HepG2 (cell line): ENCODE data around the gene ST6GALNAC4. TPM values are rescaled to one million over a fixed set of nuclear protein-coding genes. Genes with fewer than 3 reads are reported as not detected.

Source experiments
- HMGA1 ChIP-seq: sonication (generic); formaldehyde crosslinking; conservative IDR thresholded peaks from 2 replicates; pipeline ENCODE4 v1.4.0; 2020; ENCODE audit warnings: missing genetic modification reagents
- IKZF4 ChIP-seq: sonication (generic); formaldehyde crosslinking; IDR thresholded peaks from 2 replicates; pipeline ENCODE4 v1.5.1; 2020; ENCODE audit warnings: borderline replicate concordance, mild to moderate bottlenecking, low read depth, missing genetic modification reagents; ENCODE audit errors: not compliant biosample characterization
- KDM6A ChIP-seq: IDR thresholded peaks from 2 replicates; pipeline ENCODE4 v1.6.1; 2016; ENCODE audit warnings: low read depth
- KMT2A ChIP-seq: sonication (generic); formaldehyde crosslinking; IDR thresholded peaks from 2 replicates; pipeline ENCODE4 v1.4.0; 2020; ENCODE audit warnings: missing genetic modification reagents
- LCORL ChIP-seq, 2 experiments: fragments of 450-650 bp in 1 of 2; sonication (generic) in 1 of 2; formaldehyde crosslinking in 1 of 2; IDR thresholded peaks; 2 replicates each; pipeline versions ENCODE4 v1.5.0 to v1.6.1; 2017 to 2020; ENCODE audit warnings: antibody characterized with exemption in 1 of 2, missing genetic modification reagents in 1 of 2
- NONO ChIP-seq, 2 experiments: fragments of 450-650 bp in 1 of 2; sonication (generic) in 1 of 2; formaldehyde crosslinking in 1 of 2; IDR thresholded peaks in 1 of 2; conservative IDR thresholded peaks in 1 of 2; 2 replicates each; pipeline versions ENCODE4 v1.6.1 to v1.8.0; 2017 to 2022; ENCODE audit warnings: mild to moderate bottlenecking in 1 of 2, missing genetic modification reagents in 1 of 2, moderate library complexity in 1 of 2
- POLR2AphosphoS2 ChIP-seq: IDR thresholded peaks from 2 replicates; pipeline ENCODE4 v1.6.1; 2011; ENCODE audit warnings: low read depth, low read length, improper control_type of control experiment
- REL ChIP-seq: sonication (generic); formaldehyde crosslinking; conservative IDR thresholded peaks from 2 replicates; pipeline ENCODE4 v1.8.0; 2022; ENCODE audit warnings: mild to moderate bottlenecking, missing genetic modification reagents, moderate library complexity
- RFX1 ChIP-seq: fragments of 450-650 bp; IDR thresholded peaks from 2 replicates; pipeline ENCODE4 v1.6.1; 2017
- RFXAP ChIP-seq: sonication (generic); formaldehyde crosslinking; IDR thresholded peaks from 2 replicates; pipeline ENCODE4 v1.4.0; 2020; ENCODE audit warnings: missing genetic modification reagents, borderline replicate concordance
- SALL2 ChIP-seq: sonication (generic); formaldehyde crosslinking; IDR thresholded peaks from 2 replicates; pipeline ENCODE4 v1.8.1; 2023; ENCODE audit warnings: mild to moderate bottlenecking, missing genetic modification reagents, inconsistent platforms
- SMAD3 ChIP-seq: sonication (generic); formaldehyde crosslinking; IDR thresholded peaks from 2 replicates; pipeline ENCODE4 v1.4.0; 2020; ENCODE audit warnings: missing genetic modification reagents
- TMF1 ChIP-seq: sonication (generic); formaldehyde crosslinking; IDR thresholded peaks from 2 replicates; pipeline ENCODE4 v1.8.1; 2022; ENCODE audit warnings: low read depth, missing genetic modification reagents
- ZFX ChIP-seq: sonication (generic); formaldehyde crosslinking; IDR thresholded peaks from 2 replicates; pipeline ENCODE4 v1.4.0; 2020; ENCODE audit warnings: mild to moderate bottlenecking, low read depth, missing genetic modification reagents, moderate library complexity
- ZFY ChIP-seq: sonication (generic); formaldehyde crosslinking; IDR thresholded peaks from 2 replicates; pipeline ENCODE4 v1.4.0; 2020; ENCODE audit warnings: missing genetic modification reagents
- ZMYM2 ChIP-seq: sonication (generic); formaldehyde crosslinking; IDR thresholded peaks from 2 replicates; pipeline ENCODE4 v1.8.0; 2022; ENCODE audit warnings: mild to moderate bottlenecking, missing genetic modification reagents
- ZNF180 ChIP-seq: sonication (generic); formaldehyde crosslinking; IDR thresholded peaks from 2 replicates; pipeline ENCODE4 v1.4.0; 2020; ENCODE audit warnings: low read depth, missing genetic modification reagents, borderline replicate concordance
- ZNF225 ChIP-seq: sonication (generic); formaldehyde crosslinking; IDR thresholded peaks from 2 replicates; pipeline ENCODE4 v1.4.0; 2020; ENCODE audit warnings: mild to moderate bottlenecking, missing genetic modification reagents
- ZNF431 ChIP-seq: sonication (generic); formaldehyde crosslinking; IDR thresholded peaks from 2 replicates; pipeline ENCODE4 v1.9.0; 2022; ENCODE audit warnings: missing genetic modification reagents, low read depth, mild to moderate bottlenecking, borderline replicate concordance
- ZNF550 ChIP-seq: sonication (generic); formaldehyde crosslinking; IDR thresholded peaks from 2 replicates; pipeline ENCODE4 v1.4.0; 2020; ENCODE audit warnings: mild to moderate bottlenecking, missing genetic modification reagents, borderline replicate concordance
- ZNF672 ChIP-seq: sonication (generic); formaldehyde crosslinking; IDR thresholded peaks from 2 replicates; pipeline ENCODE4 v1.8.1; 2022; ENCODE audit warnings: missing genetic modification reagents
- ZNF674 ChIP-seq: sonication (generic); formaldehyde crosslinking; IDR thresholded peaks from 2 replicates; pipeline ENCODE4 v1.5.0; 2020; ENCODE audit warnings: low read depth, mild to moderate bottlenecking, missing genetic modification reagents
- ZNF788 ChIP-seq: sonication (generic); formaldehyde crosslinking; IDR thresholded peaks from 2 replicates; pipeline ENCODE4 v1.5.0; 2020; ENCODE audit warnings: mild to moderate bottlenecking, missing genetic modification reagents, borderline replicate concordance
- ZSCAN12 ChIP-seq: sonication (generic); formaldehyde crosslinking; IDR thresholded peaks from 2 replicates; pipeline ENCODE4 v1.9.0; 2021; ENCODE audit warnings: mild to moderate bottlenecking, missing genetic modification reagents
- polyA plus RNA-seq, 8 experiments: library from polyadenylated mRNA; depleted of rRNA in 3 of 8; stranded (reverse) in 7 of 8; unstranded in 1 of 8; fragments of >200 nt; fragmentation: Illumina TruSeq in 4 of 8; extraction: Trizol in 4 of 8; gene quantifications; 2 replicates each; pipeline versions ENCODE4 v1.2.1 to v1.2.3, GENCODE V29; 2011 to 2016; ENCODE audit warnings: low read depth in 4 of 8, missing spikeins in 1 of 8, mixed read lengths in 1 of 8; ENCODE audit not compliant: insufficient read depth in 1 of 8
- total RNA-seq, 5 experiments: library from RNA; depleted of rRNA; stranded (reverse); fragments of >200 nt; fragmentation: Illumina TruSeq; extraction: Trizol; gene quantifications; 2 replicates each; pipeline ENCODE4 v1.2.3, GENCODE V29; 2016; ENCODE audit warnings: low read depth in 1 of 5
- TF ChIP-seq, protein P1 (sequence below): sonication (generic); formaldehyde crosslinking; IDR thresholded peaks from 2 replicates; pipeline ENCODE4 v1.8.1; 2023; ENCODE audit warnings: mild to moderate bottlenecking, missing genetic modification reagents
- TF ChIP-seq, protein P2 (sequence below): sonication (generic); formaldehyde crosslinking; conservative IDR thresholded peaks from 2 replicates; pipeline ENCODE4 v1.8.0; 2022; ENCODE audit warnings: missing genetic modification reagents
- TF ChIP-seq, protein P3 (sequence below): sonication (generic); formaldehyde crosslinking; IDR thresholded peaks from 2 replicates; pipeline ENCODE4 v1.5.1; 2020; ENCODE audit warnings: missing genetic modification reagents, mild to moderate bottlenecking, borderline replicate concordance

Gene ST6GALNAC4
- total and polyA plus RNA-seq, 2 of the 13 experiments (the other 11 are each of a cell fraction or from before 2014, with no cell fraction given) = 18.8 to 27.7 TPM

DNA sequence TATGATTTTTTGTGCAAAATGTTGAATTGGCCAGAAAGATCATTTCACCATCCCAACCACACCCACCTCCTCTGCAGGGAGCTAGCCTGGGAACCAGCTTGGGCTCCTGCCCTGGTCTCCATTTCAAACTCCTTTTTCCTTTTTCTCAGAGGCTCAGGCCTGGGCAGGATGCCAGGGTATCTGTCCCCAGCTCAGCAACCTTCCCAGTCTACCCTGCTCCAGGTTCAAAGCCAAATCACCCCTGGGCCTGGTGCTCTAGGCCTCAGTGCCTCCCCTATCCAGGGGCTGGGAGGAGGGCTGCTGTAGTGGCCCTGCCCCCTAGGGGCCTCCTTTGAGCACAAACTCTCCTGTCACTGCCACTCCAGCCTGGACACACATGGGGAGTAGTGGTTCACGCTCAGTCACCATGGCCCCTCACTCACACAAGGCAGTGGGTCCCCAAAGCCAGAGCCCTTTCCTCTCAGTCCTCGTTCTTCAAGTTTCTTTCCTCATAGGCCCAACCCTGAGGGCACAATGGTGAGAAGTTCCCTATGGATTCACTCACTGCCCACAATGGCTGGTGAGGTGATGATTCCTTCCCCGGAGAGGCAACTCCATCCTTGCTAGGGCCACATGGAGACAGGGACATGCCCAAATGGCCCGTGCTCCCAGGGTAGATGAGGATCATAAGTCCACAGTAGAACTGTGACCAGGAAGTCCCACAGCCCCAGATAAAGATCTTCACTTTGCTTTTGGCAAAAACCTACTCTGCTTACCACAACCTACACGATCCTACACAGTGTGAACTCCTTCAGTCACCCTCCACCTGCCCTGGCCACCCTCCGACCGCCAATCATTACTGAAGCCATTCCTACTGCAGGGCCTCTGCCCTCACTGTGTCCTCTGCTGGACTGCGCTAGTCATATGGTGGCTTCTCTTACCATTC is 1.6 kb upstream of the ST6GALNAC4 start (continued):
- TF ChIP-seq POLR2AphosphoS2 (no peak), ZFY (peak; percentile 52), KMT2A (CRISPR knock-in tag) (no peak), NONO (IDR thresholded peaks at IDR 0.05) (no peak), NONO (CRISPR knock-in tag; conservative IDR thresholded peaks at IDR 0.05) (0 out of 2 replicates have a peak, but pooled peaks have one; percentile 25), SALL2 (no peak), RFX1 (no peak), ZSCAN12 (CRISPR knock-in tag) (no peak), SMAD3 (CRISPR knock-in tag) (no peak), REL (no peak), ZNF674 (CRISPR knock-in tag) (no peak), ZNF550 (CRISPR knock-in tag) (no peak), TMF1 (CRISPR knock-in tag) (no peak), ZNF225 (CRISPR knock-in tag) (no peak), ZNF180 (CRISPR knock-in tag) (no peak), HMGA1 (no peak), ZFX (CRISPR knock-in tag) (peak; percentile 72), ZNF788 (CRISPR knock-in tag) (peak; percentile 38; the same call in 1 of the 2 replicates), RFXAP (CRISPR knock-in tag) (no peak), ZNF431 (no peak), KDM6A (CRISPR knock-in tag) (no peak), IKZF4 (CRISPR knock-in tag) (no peak), LCORL (IDR thresholded peaks at IDR 0.05) (no peak), LCORL (CRISPR knock-in tag; IDR thresholded peaks at IDR 0.05) (no peak), ZMYM2 (CRISPR knock-in tag) (0 out of 2 replicates have a peak, but pooled peaks have one; percentile 19), ZNF672 (CRISPR knock-in tag) (no peak)
- TF ChIP-seq, protein P1, sequence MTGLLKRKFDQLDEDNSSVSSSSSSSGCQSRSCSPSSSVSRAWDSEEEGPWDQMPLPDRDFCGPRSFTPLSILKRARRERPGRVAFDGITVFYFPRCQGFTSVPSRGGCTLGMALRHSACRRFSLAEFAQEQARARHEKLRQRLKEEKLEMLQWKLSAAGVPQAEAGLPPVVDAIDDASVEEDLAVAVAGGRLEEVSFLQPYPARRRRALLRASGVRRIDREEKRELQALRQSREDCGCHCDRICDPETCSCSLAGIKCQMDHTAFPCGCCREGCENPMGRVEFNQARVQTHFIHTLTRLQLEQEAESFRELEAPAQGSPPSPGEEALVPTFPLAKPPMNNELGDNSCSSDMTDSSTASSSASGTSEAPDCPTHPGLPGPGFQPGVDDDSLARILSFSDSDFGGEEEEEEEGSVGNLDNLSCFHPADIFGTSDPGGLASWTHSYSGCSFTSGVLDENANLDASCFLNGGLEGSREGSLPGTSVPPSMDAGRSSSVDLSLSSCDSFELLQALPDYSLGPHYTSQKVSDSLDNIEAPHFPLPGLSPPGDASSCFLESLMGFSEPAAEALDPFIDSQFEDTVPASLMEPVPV (CRISPR knock-in tag) = no peak
- TF ChIP-seq, protein P2, sequence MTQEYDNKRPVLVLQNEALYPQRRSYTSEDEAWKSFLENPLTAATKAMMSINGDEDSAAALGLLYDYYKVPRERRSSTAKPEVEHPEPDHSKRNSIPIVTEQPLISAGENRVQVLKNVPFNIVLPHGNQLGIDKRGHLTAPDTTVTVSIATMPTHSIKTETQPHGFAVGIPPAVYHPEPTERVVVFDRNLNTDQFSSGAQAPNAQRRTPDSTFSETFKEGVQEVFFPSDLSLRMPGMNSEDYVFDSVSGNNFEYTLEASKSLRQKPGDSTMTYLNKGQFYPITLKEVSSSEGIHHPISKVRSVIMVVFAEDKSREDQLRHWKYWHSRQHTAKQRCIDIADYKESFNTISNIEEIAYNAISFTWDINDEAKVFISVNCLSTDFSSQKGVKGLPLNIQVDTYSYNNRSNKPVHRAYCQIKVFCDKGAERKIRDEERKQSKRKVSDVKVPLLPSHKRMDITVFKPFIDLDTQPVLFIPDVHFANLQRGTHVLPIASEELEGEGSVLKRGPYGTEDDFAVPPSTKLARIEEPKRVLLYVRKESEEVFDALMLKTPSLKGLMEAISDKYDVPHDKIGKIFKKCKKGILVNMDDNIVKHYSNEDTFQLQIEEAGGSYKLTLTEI = no peak
- TF ChIP-seq, protein P3, sequence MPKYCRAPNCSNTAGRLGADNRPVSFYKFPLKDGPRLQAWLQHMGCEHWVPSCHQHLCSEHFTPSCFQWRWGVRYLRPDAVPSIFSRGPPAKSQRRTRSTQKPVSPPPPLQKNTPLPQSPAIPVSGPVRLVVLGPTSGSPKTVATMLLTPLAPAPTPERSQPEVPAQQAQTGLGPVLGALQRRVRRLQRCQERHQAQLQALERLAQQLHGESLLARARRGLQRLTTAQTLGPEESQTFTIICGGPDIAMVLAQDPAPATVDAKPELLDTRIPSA (CRISPR knock-in tag) = no peak
